PFSK-1 (cell line): ENCODE results near the gene ANKDD1B.

Source experiments
- FOXP2 ChIP-seq: optimal IDR thresholded peaks from 2 replicates; pipeline ENCODE3; 2011; ENCODE audit warnings: borderline replicate concordance, control low read depth, inconsistent platforms; ENCODE audit not compliant: insufficient read depth; ENCODE audit errors: extremely low read length, extremely low read depth
- POLR2AphosphoS5 ChIP-seq: IDR thresholded peaks from 2 replicates; pipeline ENCODE4 v1.6.1; 2012; ENCODE audit warnings: low read depth, mild to moderate bottlenecking, control low read depth, low read length, moderate library complexity
- SIN3A ChIP-seq: IDR thresholded peaks from 2 replicates; pipeline ENCODE4 v1.6.1; 2012; ENCODE audit warnings: mild to moderate bottlenecking, low read length, moderate library complexity, borderline replicate concordance; ENCODE audit not compliant: insufficient read depth
- TAF1 ChIP-seq: IDR thresholded peaks from 2 replicates; pipeline ENCODE4 v1.6.1; 2012; ENCODE audit warnings: low read length, control low read depth, borderline replicate concordance; ENCODE audit not compliant: insufficient read depth
- TF ChIP-seq, protein P1 (sequence below), 2 experiments: IDR thresholded peaks; 2 replicates each; pipeline versions ENCODE4 v1.6.1 to v1.8.0; 2011 to 2012; ENCODE audit warnings: low read depth in 2 of 2, low read length in 2 of 2, control low read depth in 1 of 2, inconsistent platforms in 1 of 2, mild to moderate bottlenecking in 1 of 2, moderate library complexity in 1 of 2; ENCODE audit not compliant: insufficient read depth in 1 of 2

The ANKDD1B gene

DNA sequence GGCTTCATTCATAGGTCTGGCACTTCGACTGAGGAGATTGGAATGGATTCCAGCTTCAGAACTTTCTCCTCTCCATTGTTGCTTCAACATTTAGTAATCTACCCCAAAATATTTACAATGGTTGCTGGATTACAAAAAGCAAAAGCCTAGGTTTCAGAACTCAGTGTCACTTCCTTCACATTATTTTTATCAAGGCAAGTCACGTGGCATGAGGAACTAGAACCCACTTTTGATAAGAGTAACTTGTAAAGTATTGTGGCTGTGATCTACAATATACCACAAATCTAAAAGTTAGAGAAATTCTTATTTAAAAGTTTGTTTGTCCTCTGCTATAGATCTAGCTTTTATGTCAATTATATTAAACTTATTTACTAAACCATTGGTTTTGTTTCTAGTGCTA is 39.7 kb upstream of the ANKDD1B start:
- TF ChIP-seq, protein P1, sequence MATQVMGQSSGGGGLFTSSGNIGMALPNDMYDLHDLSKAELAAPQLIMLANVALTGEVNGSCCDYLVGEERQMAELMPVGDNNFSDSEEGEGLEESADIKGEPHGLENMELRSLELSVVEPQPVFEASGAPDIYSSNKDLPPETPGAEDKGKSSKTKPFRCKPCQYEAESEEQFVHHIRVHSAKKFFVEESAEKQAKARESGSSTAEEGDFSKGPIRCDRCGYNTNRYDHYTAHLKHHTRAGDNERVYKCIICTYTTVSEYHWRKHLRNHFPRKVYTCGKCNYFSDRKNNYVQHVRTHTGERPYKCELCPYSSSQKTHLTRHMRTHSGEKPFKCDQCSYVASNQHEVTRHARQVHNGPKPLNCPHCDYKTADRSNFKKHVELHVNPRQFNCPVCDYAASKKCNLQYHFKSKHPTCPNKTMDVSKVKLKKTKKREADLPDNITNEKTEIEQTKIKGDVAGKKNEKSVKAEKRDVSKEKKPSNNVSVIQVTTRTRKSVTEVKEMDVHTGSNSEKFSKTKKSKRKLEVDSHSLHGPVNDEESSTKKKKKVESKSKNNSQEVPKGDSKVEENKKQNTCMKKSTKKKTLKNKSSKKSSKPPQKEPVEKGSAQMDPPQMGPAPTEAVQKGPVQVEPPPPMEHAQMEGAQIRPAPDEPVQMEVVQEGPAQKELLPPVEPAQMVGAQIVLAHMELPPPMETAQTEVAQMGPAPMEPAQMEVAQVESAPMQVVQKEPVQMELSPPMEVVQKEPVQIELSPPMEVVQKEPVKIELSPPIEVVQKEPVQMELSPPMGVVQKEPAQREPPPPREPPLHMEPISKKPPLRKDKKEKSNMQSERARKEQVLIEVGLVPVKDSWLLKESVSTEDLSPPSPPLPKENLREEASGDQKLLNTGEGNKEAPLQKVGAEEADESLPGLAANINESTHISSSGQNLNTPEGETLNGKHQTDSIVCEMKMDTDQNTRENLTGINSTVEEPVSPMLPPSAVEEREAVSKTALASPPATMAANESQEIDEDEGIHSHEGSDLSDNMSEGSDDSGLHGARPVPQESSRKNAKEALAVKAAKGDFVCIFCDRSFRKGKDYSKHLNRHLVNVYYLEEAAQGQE (IDR thresholded peaks at IDR 0.05; ENCODE audit: insufficient read depth in 1 of 2, low read depth in 2 of 2, low read length in 2 of 2), result no peak
- TF ChIP-seq TAF1, result no peak
- no peak for TF ChIP-seq POLR2AphosphoS5
- no peak for TF ChIP-seq FOXP2
- no peak for TF ChIP-seq SIN3A

GRCh38 chr5:75574791-75575190 is 36.5 kb upstream of the ANKDD1B start:
- TF ChIP-seq, protein P1 (IDR thresholded peaks at IDR 0.05; ENCODE audit: insufficient read depth in 1 of 2, low read depth in 2 of 2, low read length in 2 of 2), result no peak
- TF ChIP-seq SIN3A, result no peak
- no peak for TF ChIP-seq TAF1
- TF ChIP-seq FOXP2, result no peak
- TF ChIP-seq POLR2AphosphoS5, result no peak

DNA sequence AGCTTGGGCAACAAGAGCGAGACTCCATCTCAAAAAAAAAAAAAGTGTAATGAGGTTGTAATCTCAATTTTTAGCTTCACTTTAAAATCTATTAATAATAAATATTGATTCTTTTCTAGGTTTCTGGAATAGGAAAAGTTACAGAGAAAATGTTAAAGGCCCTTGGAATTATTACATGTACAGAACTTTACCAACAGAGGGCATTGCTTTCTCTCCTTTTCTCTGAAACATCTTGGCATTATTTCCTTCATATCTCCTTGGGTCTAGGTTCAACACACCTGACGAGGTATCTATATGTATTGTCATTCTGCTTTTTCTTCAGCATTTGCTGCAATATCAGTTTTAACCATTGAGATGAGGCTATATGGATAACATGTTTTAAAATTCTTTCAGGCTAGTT is 26.6 kb upstream of the ANKDD1B start:
- TF ChIP-seq FOXP2 (no peak), POLR2AphosphoS5 (no peak), SIN3A (no peak), TAF1 (no peak)

GRCh38 chr5:75588666-75589065 is 22.6 kb upstream of the ANKDD1B start:
- no peak for TF ChIP-seq SIN3A
- TF ChIP-seq TAF1, result no peak
- TF ChIP-seq POLR2AphosphoS5, result no peak
- TF ChIP-seq FOXP2, result no peak
- TF ChIP-seq, protein P1 (IDR thresholded peaks at IDR 0.05; ENCODE audit: insufficient read depth in 1 of 2, low read depth in 2 of 2, low read length in 2 of 2), result no peak

GRCh38 chr5:75600535-75600934 is 10.7 kb upstream of the ANKDD1B start:
- TF ChIP-seq, protein P1 (IDR thresholded peaks at IDR 0.05; ENCODE audit: insufficient read depth in 1 of 2, low read depth in 2 of 2, low read length in 2 of 2), result no peak
- TF ChIP-seq TAF1 (no peak), SIN3A (no peak), FOXP2 (no peak), POLR2AphosphoS5 (no peak)
